ENCODE measurements around the gene CPAMD8. TPM values are rescaled to one million over a fixed set of nuclear protein-coding genes. Genes with fewer than 3 reads are reported as not detected.

The CPAMD8 gene
- total RNA-seq, 4 donors from 2014 or later = 5.4 to 9.7 (median 9.1) TPM

GRCh38 chr19:16883522-16883921, 143.1 kb downstream of the CPAMD8 start:
- peaks cover 5% of the 10 kb centered on the region for H3K4me1 ChIP-seq
- no peak overlapping the region for H3K27ac ChIP-seq
- 36% methylated on average over 2 of the region's 3 CpGs for WGBS
- TF ChIP-seq EP300 (IDR thresholded peaks at IDR 0.05) = no peak
- TF ChIP-seq CTCF (IDR thresholded peaks at IDR 0.05) = no peak
- no peak for TF ChIP-seq POLR2A (IDR thresholded peaks at IDR 0.05)
- TF ChIP-seq POLR2AphosphoS5 (IDR thresholded peaks at IDR 0.05) = no peak
- no peak overlapping the region for H3K4me3 ChIP-seq
- H3K36me3 ChIP-seq = peaks cover 23% of the 10 kb centered on the region
- H3K9me3 ChIP-seq = peaks cover 5% of the 10 kb centered on the region
- no peaks in the 10 kb centered on the region for H3K27me3 ChIP-seq
- no peak for DNase-seq (ENCODE audit: low spot score in 2 of 2)

DNA sequence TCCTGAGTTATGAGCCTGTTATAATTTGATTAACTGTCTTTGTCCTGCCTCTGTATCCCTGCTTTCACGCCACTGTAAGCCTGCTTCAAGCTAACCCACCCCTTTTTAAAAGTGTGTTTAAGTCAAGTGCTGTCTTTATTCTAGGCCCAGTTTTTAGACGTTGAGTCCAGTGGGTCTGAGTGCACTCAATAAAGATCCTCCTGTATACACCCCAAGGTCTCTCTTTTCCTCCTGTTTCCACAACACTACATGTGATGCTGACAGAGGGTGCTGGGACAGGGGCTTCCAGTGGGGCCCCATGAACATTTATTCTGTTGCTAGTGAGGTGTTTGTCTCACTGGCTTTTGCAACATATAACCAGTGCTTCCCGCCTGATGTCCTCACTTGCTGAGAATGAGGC, 144.5 kb downstream of the CPAMD8 start:
- H3K27me3 ChIP-seq = no peaks in the 10 kb centered on the region
- TF ChIP-seq CTCF (IDR thresholded peaks at IDR 0.05) (no peak), EP300 (IDR thresholded peaks at IDR 0.05) (no peak)
- peaks cover 37% of the 10 kb centered on the region for H3K36me3 ChIP-seq
- no peak for DNase-seq (ENCODE audit: low spot score in 2 of 2)
- H3K9me3 ChIP-seq = peaks cover 5% of the 10 kb centered on the region
- no peak overlapping the region for H3K27ac ChIP-seq
- peaks cover 4% of the 10 kb centered on the region for H3K4me1 ChIP-seq
- H3K4me3 ChIP-seq = no peak overlapping the region
- 94% methylated on average over 3 of the region's 3 CpGs for WGBS

DNA sequence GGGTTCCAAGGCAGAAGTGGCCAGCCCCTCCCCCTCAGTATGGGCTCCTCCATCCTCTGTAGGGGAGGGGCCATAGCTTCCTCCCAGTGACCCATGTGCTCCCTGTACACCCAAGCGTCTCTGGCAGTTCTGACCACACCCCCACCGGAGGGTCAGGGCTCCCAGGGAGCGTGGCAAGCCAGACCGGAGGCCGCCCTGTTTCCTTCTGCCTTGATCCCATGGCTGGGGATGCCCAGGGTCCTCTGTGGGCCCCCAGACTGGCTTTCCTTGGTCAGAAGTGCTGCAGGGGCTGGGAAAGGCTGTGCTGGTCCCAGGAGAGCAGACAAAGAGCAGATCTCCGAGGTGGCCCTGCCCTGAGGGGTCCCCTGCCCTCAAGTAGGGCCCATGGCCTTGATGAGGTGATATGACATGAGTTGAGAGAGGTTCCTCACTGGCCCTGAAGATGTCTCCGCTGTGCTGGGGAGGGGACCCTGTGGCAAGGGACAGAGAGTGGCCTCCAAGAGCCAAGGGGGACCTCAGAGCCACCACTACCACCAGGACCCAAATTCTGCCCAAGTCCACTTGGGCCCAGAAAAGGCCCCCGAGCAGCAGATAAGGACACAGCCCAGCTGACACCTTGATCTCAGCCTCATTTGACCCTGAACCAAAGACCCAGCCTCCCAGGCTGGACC, 145.6 kb downstream of the CPAMD8 start:
- no peaks in the 10 kb centered on the region for H3K27me3 ChIP-seq
- peaks cover 3% of the 10 kb centered on the region for H3K4me1 ChIP-seq
- no peak overlapping the region for H3K4me3 ChIP-seq
- no peak for DNase-seq (ENCODE audit: low spot score in 2 of 2)
- peaks cover 5% of the 10 kb centered on the region for H3K9me3 ChIP-seq
- 84% methylated on average over 8 of the region's 8 CpGs for WGBS
- peaks cover 48% of the 10 kb centered on the region for H3K36me3 ChIP-seq
- H3K27ac ChIP-seq = no peak overlapping the region
- TF ChIP-seq POLR2A (IDR thresholded peaks at IDR 0.05) = no peak
- no peak for TF ChIP-seq EP300 (IDR thresholded peaks at IDR 0.05)
- TF ChIP-seq POLR2AphosphoS5 (IDR thresholded peaks at IDR 0.05) = no peak
- no peak for TF ChIP-seq CTCF (IDR thresholded peaks at IDR 0.05)

DNA sequence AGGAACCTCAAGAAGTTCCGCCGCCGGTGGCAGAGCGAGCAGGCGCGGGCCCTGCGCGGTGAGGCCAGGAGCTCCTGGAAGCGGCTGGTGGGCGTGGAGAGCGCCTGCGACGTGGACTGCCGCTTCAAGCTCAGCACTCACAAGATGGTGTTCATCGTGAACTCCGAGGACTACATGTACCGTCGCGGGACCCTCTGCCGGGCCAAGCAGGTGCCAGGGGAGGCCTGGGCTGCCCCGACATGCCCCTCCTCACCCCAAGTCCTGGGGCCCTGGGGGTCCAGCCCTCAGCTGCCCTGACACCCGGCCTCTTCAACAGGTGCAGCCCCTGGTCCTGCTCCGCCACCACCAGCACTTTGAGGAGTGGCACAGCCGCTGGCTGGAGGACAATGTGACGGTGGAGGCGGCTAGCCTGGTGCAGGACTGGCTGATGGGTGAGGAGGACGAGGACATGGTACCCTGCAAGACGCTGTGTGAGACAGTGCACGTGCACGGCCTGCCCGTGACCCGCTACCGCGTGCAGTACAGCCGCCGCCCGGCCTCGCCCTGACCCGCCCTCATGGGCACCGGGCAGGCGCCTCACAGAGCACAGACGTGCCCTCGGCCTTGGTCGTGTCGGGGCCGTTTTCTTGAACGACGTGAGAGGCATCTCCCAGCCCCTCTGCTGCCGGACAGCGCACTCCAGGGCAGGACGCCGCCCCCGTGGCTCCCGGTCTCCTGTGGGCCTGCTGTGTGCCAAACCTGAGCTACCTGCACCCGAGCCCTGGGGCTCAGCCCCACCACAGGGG, 148.2 kb downstream of the CPAMD8 start:
- H3K4me3 ChIP-seq = no peak overlapping the region
- H3K36me3 ChIP-seq = peaks cover 54% of the 10 kb centered on the region
- no peaks in the 10 kb centered on the region for H3K27me3 ChIP-seq
- H3K9me3 ChIP-seq = peaks cover 5% of the 10 kb centered on the region
- peaks cover 3% of the 10 kb centered on the region for H3K4me1 ChIP-seq
- 97% methylated on average over 24 of the region's 55 CpGs for WGBS
- DNase-seq (ENCODE audit: low spot score in 2 of 2) = no peak
- no peak overlapping the region for H3K27ac ChIP-seq
- TF ChIP-seq POLR2A (IDR thresholded peaks at IDR 0.05) (no peak), CTCF (IDR thresholded peaks at IDR 0.05) (no peak), POLR2AphosphoS5 (IDR thresholded peaks at IDR 0.05) (no peak), EP300 (IDR thresholded peaks at IDR 0.05) (no peak)

DNA sequence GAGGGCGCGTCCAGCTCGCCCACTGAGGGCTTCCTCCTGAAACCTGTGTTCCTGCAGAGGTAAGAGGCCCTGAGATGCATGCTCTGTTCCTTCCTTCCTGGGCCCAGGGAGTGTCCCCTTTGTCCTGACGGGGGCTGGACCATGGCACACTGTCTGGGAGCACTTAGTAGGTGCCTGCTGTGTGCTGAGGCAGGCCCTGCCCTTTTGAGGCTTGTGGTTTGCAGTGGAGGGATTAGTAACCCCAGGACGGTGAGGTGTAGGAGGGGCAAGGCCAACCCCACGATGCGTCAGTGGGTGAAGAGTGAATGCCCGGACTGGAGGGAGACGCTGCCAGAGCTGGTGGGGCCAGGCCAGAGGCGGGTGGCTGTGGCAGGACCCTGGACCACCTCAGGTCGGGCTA, 149.0 kb downstream of the CPAMD8 start:
- DNase-seq (ENCODE audit: low spot score in 2 of 2) = no peak
- Histone ChIP-seq H3K4me3 (no peak overlapping the region), H3K36me3 (peaks cover 62% of the 10 kb centered on the region), H3K4me1 (peaks cover 3% of the 10 kb centered on the region), H3K9me3 (peaks cover under 1% of the 10 kb centered on the region), H3K27ac (no peak overlapping the region), H3K27me3 (no peaks in the 10 kb centered on the region)
- 91% methylated on average over 7 of the region's 11 CpGs for WGBS
- no peak for TF ChIP-seq EP300 (IDR thresholded peaks at IDR 0.05)
- TF ChIP-seq POLR2AphosphoS5 (IDR thresholded peaks at IDR 0.05) = no peak
- TF ChIP-seq CTCF (IDR thresholded peaks at IDR 0.05) = no peak
- no peak for TF ChIP-seq POLR2A (IDR thresholded peaks at IDR 0.05)

All from suprapubic skin (tissue), 4 donors.